GM20431 (cell line): ENCODE data around the gene PHACTR1.

ENCODE experiments used
- in situ Hi-C: fragments of 300-500 bp; cut with MseI, MboI; formaldehyde crosslinking; loops from one replicate; pipeline ENCODE4 v1.15.0; 2020; ENCODE audit warnings: low sequenced_read_pairs; ENCODE audit not compliant: unreplicated experiment

Gene PHACTR1

DNA sequence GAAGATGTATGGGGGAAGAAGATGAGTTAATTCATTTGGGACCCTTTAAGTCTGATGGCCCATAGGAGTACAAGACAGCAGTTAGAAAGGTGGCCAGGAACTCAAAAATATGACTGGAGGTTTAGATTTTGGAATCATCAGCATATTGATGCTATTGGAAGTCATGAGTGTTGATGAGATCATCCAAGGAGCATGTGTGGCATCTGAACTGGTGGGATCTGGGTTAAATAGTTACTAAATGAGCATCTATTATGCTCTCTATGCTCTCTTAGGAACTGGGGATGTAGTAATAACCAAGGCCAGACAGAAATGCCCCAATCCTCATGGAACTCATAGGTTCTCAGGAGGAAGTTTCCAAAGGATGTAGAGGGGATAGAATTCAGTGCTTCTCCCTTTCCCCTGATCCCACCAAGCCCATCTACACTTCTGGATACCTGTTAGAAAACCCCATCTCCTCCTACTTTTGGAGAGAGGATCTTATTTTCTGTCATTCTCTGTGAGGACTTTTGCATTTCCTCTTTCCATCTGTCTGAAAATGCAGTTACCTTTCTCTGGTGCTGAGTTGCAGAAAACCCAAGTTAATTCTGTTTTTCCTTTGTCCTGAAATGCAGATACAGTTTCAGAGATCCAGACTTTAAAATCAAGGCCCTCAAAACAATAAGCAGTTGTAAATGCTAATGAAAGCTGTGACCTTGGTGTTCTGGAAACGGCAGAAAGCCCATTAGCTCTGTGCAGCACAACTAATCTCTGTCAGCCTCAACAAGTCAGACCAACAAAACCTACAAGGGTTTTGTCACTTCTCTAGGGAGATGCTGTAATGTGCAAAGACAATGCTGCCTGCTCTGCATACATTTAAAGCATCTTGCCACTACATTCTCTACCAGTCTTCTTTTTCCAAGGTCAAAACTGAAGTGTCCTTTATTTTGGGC is 546.0 kb downstream of the PHACTR1 start:
- in situ Hi-C loops, result no loop called here

DNA sequence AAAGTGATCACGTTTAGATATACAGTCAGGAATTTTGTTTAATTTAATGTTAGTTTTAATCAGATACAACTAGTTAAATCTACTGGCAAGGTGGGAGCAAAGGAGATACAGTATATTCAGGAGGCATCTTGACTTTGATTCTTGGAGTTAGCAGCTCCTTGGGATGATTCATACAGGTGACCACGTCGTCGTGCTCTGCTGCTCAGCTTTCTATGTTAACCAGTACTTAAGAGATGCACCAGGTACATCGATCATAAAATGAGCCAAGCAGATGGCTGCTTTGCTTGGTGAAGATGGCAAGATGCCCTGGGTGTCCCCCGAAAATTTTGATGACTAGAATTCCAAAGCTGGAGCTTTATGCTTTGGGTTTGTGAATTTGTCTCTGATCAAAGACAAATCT is 547.1 kb downstream of the PHACTR1 start:
- in situ Hi-C loops, result no loop called here

- in situ Hi-C loops, result no loop called here
Measured at GRCh38 chr6:13267142-13267651, 550.6 kb downstream of the PHACTR1 start.

- in situ Hi-C loops, result no loop called here
Measured at GRCh38 chr6:13268913-13269518, 552.4 kb downstream of the PHACTR1 start.

GRCh38 chr6:13272131-13273046 is 555.8 kb downstream of the PHACTR1 start:
- in situ Hi-C loops, result no loop called here

GRCh38 chr6:13273202-13273930 is 556.8 kb downstream of the PHACTR1 start:
- in situ Hi-C loops, result no loop called here

DNA sequence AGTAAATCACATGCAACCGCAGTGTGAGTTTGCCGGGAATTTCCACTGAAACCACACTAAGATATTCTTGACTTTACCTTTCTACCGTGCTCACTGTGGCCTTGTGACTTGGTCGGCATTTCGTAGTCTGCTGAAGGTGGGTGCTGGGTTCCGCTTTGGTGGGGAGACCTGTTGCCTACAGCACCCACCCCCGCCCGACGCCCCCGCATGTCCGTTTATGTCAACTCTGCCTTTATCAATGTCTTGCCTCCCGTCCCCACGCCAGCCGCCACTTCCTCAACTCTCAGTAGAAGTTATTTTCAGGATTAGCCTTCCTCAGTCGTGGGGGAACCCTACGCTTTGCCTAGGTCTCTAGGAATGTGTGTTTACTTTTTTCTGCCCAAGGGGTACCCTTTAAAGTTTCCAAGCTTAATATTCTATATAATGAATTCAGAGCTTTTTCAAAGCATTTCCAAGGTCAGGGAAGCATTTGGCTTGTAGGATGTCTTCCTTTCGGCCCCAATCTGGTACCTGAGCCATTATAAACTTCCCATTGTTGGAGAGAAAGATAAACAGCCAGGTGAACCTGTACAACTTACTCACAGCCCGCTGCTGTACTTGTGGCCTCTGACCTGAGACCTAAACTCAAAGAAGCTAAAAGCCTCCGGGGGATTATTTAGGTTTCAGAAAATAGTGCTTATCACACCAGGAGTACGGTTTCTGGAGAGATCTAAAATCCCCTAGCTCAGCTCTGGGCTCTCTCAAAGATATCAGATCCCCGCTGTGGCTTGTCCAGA is 557.6 kb downstream of the PHACTR1 start:
- in situ Hi-C loops, result no loop called here

- in situ Hi-C loops, result no loop called here
Measured at GRCh38 chr6:13274707-13275434, 558.3 kb downstream of the PHACTR1 start.

DNA sequence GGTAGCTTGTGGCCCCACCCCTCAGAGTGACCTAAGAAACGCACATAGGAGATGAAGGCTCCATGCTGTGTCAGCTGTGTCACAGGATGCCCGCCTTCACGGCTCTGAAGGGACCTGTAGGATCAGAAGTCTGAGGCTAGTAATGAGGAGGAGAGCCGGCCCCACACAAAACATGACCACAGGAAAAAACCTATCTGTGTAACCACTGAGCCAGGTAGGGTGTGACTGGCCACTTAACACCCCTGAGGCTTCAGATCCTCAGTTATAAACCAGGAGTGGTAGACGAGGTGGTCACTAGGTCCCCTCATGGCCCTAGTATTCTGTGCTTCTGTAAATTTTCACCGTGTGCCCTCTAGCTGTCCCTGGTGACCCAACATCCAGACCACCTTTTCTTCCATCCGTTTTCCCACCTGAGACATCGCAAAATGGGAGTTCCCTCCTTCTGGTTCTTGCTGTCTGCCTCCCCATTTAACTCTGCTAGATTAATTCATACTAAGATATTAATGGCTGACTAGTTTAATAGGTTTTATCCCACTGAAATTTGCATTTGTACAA is 558.9 kb downstream of the PHACTR1 start:
- in situ Hi-C loops, result no loop called here

DNA sequence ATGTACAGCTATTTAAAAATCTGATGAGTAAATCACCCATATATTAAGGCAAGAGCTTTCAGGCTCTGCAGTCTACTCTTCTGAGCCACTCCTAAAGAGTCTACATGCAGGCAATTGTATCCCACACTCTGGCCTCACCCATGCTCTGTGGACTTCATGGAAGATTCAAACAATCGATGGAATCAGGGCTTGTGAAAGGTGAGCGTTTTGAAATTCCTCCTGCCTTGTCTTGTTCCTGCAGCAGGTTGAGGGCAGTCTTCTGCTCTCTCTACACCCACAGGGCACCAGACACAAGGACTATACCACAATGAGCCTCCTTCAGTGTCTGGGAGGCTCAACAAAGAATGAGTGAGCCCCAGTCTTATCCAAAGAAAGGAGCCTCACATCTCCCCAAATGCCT is 560.7 kb downstream of the PHACTR1 start:
- in situ Hi-C loops, result no loop called here

DNA sequence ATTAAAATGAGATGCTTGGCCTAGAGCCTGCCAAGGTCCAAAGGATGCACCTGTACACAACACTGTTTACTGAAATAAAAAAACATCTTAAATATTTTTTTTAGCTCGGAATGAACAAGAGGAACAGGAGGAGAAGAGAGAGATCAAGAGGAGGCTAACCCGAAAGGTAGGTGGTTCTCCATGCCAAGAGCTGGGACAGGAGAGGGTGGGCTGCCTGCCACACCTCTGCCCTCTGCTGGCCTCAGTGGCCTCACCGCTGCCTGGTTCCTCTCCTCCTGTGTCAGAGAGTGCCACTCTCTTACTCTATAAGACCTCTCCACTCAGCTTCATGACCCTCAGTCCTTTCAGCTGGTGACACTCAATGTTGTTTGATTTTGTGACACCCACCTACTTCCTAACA is 561.6 kb downstream of the PHACTR1 start:
- in situ Hi-C loops, result no loop called here

DNA sequence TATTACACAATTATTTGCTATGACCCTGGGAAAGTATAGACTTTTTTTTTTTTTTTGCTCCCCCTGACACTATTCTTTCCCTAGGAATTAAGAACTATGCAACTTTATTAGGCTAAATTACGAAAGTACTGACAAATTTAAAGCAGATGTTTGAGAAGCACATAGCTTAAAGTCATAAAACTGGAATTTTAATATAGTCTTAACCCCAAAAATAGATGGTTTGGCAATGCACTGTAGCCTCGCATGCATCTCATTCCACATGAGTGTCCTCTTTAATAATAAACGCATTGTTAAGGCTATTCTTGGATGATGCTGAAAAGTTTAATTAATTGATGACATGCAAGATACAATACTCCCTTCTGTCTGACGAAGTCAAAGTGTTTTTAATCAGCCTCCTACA is 562.4 kb downstream of the PHACTR1 start:
- in situ Hi-C loops, result no loop called here

DNA sequence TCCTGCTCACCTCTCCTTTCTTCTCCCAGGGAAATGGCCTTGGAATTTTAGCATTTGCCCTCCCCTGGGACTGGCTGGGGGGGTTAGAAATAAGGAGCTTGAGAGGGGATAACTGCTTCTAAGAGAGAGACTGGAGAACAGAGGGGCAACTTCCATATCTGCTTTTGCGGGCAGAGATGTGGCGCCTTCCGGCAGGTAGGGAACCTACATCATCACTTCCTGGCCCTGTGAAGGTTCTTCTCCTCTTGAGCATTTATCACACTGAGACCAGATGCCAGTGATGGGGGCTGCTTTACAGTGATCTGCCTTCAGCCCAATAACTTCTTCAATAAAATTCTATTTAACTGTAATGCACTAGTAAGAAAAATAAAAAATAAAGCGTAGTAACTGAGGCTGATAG is 563.7 kb downstream of the PHACTR1 start:
- in situ Hi-C loops, result no loop called here

DNA sequence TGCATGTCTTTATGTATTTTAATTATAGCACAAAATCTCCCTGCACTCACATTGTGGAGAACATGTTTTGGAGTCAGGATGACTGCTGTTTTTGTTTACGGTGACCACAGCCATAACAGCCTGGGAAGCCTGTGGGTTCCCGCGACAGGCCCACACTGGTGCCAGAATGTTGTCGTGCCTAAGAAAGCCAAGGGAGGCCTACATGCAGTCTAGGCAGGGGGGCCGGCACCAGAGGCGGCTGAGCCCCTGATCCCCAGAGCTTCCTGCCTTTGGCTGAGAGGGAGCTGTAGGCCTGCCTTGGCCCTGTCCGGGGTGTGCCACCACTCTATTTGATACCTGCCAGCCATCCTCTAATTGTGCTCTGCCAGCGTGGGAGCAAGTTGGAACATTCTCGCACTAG is 565.1 kb downstream of the PHACTR1 start:
- in situ Hi-C loops, result no loop called here

- in situ Hi-C loops, result no loop called here
Measured at GRCh38 chr6:13282393-13283069, 566.0 kb downstream of the PHACTR1 start.

GRCh38 chr6:13283331-13283730 is 566.8 kb downstream of the PHACTR1 start:
- in situ Hi-C loops, result no loop called here

DNA sequence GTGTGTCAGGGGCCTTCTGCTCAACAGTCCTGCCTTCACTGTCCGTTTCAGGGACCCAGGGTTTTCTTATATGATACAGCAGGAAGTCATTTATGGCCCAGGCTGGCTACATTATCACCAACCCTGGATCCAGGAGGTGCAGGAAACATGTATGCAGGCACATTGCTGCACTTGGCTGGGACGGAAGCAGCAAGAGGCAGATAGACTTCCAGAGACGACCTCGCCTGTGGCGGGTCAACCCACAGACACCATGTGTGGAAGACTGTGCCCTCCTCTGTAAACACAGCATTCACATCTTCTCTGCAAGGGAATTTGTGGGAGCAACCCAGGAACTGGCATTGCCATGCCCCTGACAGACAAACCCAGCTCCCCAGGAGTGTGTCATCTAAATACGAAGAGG is 568.1 kb downstream of the PHACTR1 start:
- in situ Hi-C loops, result no loop called here

DNA sequence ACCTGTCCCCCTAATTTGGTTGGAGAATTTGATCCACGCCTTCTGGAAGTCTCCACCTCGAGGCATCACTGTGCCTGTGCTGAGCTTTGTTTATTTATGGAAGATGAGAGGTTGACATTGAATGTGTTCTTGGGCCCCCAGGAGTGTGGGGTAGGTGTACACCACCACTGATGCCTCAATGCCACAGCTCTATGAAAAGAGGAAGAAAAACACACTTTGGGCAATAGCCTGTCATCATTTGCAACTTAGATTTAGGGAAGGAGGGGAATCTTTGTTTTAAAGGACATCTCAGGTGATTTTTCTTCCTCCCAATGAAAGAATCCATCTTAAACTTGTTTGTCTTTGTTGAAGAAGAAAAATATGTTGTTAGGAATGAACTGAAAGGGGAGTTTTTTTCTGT is 569.1 kb downstream of the PHACTR1 start:
- in situ Hi-C loops, result no loop called here
